Measurements from ENCODE around the gene DNAI7.

DNA sequence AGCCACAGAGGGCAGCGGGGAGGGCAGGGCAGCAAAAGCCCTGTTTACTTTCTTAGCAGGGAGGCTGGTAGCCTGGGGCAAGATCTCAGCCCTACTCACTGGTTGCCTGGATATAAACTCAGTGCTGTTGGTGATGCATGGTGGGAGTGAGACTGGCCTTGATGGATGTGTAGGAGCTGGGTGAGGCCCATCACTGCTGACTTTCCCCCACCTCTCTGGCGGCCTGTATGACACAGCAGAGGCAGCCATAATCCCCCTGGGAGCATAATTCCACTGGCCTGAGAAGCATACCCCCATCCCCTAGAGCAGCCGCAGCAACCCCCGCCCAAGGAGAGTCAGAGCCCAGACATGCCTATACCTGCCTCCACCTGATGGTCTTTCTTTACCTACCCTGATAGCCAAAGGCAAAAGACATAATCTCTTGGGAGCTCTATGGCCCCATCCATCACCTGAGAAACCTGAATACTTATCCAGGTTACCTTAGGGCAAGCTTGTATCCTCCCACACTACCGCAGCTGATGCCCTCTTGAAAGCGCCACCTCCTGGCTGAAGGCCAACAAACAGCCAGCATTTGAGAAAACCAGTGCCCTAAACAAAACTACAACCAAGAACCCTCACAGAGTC lies 59.3 kb downstream of the DNAI7 start:
- TF ChIP-seq EZH2 (IDR thresholded peaks at IDR 0.05; ENCODE audit: low read depth), result no peak
- TF ChIP-seq, protein P1, sequence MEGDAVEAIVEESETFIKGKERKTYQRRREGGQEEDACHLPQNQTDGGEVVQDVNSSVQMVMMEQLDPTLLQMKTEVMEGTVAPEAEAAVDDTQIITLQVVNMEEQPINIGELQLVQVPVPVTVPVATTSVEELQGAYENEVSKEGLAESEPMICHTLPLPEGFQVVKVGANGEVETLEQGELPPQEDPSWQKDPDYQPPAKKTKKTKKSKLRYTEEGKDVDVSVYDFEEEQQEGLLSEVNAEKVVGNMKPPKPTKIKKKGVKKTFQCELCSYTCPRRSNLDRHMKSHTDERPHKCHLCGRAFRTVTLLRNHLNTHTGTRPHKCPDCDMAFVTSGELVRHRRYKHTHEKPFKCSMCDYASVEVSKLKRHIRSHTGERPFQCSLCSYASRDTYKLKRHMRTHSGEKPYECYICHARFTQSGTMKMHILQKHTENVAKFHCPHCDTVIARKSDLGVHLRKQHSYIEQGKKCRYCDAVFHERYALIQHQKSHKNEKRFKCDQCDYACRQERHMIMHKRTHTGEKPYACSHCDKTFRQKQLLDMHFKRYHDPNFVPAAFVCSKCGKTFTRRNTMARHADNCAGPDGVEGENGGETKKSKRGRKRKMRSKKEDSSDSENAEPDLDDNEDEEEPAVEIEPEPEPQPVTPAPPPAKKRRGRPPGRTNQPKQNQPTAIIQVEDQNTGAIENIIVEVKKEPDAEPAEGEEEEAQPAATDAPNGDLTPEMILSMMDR (conservative IDR thresholded peaks at IDR 0.05), result no peak
